NCI-H1694 (cell line): ENCODE results near the gene CLDN14.

ENCODE experiments used
- DNase-seq: peaks from one replicate; lab custom pipeline; 2025; lab: John Stamatoyannopoulos, UW

The CLDN14 gene, protein sequence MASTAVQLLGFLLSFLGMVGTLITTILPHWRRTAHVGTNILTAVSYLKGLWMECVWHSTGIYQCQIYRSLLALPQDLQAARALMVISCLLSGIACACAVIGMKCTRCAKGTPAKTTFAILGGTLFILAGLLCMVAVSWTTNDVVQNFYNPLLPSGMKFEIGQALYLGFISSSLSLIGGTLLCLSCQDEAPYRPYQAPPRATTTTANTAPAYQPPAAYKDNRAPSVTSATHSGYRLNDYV

DNA sequence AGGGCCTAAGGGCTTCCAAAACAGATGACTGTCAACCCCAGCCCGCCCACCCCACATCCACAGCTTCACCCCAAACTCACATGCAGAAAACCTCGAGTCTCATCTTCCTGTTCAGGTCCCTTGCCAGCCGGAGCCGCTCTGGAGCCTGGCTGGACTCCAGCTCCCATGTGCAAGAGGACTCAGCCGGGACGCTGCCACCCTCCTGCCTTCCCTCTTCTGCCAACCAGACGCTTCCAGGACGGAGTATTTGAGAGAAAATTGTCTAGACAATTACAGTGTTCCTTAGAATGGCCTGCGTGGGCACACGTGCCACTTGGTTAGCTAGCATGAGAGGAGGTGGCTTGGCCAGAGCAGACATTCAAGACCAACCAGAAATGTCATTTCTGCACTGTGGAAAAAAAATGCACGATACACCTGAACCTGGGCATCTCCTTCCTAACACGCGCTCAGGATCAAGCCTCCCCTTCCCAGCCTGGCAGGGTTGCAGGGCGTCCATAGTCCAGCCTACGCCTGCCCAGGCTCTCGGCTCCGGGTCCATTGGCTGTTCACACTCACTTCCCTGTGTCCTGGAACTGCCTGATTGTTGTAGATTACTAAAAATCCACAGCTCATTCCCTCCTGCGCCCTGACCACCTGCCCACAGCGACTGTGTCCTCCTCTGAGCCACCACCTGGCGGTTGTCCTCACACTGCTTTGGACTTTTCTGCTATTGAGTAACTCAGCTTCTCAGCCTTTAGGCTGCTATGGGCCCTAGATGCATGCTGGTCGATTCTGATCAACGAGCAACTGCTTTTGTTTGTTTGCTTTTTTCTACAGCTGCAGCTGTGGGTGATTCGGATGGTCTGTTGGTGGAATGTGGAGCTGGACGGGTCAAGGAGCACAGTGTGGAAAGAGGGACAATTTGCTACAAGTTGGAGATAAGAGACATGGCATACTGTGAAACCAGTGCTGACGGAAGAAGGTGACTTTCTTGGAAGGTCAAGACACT lies at the start of gene CLDN14:
TSS of gene CLDN14 (minus strand) at position 708 of the 988 bp plus-strand sequence. CDS start 18,427 bp downstream, outside the sequence.
- no peak for DNase-seq

DNA sequence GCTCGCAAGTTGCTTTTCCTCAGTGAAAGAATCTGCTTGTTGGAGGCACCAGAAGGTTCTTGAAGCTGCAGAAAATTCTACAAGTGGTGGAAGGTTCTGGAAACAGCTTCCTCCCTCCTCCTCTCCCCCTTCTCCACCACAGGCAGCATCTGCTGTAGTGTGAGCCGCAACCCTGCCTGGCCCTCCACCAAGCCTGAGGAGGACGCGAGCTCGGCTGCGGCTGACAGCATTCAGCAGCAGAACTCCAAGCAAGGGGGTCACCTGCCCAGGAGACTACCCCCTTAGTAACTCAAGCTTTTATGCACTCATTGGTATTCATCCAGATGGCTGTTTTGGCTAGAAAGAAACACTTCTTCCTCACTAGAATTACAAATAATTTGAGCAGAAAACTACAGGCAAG lies 48.8 kb upstream of the CLDN14 start:
- DNase-seq: no peak

DNA sequence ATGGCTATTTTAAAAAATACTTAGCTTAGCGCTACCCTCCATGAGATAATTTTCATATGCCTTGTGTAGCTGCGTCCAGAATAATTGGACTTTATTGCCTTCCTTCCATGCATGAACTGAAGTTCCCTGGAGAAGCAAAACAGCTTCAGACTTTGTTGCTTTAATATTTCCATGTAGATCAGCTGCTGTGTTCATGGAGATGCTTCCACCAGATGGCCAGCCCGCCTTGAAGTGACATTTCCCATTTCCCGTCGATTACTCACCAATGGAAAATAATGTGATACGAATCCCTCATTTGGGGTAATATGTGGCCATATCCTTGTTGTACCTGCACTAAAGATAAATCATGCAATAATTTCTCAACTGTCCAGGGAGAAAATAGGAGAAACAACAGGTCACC lies 47.4 kb upstream of the CLDN14 start:
- DNase-seq: no peak

DNA sequence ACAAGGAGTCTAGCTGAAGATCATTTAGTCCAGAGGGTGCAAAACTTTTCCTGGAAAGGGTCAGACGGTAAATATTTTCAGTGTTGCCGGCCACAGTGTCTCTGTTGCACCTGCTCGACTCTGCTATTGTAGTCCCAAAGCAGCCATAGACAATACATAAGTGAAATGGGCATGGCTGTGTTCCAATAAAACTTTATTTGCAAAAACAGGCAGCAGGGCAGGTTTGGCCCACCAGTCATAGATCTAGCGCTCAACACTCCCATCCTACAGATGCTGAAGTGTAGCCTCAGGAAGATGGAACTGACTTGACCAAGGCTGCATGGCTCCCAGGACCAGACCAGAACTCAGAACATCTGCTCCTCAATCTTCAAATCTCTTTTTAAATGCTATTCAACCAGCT lies 46.2 kb upstream of the CLDN14 start:
- DNase-seq: no peak

DNA sequence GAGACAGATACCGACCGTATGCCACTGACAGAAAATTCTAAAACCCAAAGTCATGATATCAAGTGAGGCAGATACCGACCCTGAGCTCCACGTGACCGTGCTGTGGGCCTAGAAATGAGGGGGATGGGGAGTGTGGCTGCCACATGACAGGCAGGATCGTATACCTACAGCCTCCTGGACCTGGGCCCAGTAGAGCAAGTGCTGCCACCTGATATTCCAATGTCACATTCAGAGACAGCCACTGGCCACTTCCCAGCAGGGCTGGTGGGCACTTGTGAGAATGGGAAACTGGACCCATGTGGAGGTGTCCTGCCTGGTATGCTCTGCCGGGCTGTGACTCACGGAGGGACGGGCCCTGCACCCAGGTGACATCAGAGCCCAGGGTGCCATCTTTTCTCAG lies 44.6 kb upstream of the CLDN14 start:
- no peak for DNase-seq

DNA sequence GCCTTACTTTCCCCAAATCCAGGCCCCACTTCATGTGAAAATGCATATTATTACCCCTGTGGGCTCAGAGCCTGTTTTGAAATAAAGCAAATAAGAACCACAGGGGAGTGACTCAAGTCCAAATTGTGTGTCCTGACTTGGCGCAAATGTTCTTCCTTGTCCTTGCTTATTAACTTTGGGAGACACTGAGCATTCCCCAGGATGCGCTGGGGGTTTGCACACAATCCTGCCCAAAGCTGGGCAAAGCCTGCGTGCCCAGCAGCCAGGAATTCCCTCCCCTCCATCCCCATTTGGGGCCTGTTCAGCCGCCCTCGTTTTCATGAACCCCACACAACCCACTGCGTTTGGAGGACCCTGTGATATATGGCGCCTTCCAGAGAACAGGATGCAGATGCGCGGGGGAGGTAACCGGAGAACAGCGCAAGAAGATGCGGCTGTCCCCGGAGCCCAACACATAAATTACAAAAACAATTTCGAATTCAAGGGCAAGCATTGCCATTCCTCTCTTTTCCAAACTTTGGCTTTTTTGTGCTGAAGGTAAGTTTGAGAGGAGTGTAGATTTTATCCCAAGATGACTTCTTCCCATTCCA lies 42.4 kb upstream of the CLDN14 start:
- no peak for DNase-seq

DNA sequence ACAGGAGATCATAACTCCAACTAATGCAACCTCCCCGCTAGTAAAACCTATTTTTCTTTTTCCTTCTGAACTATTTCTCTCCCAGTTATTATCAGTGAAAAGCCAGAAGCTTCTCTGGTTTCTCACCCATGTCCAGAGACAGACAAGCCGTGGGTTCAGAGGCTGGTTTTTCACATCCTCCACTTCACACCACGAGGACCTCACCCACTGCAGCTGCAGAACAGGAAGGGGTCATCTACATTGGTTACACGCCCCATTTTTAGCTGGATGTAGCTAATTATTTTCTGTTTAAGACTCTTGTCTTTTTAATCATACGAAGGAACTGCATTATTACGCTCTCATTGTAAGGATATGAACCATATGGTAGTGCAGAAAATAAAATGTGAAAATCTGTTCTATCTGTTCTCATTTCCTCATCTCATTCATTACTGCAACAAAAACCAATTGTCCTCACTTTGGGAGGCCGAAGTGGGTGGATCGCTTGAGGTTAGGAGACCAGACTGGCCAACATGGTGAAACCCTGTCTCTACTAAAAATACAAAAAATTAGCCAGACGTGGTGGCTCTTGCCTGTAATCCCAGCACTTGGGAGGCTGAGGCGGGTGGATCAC lies 39.1 kb upstream of the CLDN14 start:
- no peak for DNase-seq

DNA sequence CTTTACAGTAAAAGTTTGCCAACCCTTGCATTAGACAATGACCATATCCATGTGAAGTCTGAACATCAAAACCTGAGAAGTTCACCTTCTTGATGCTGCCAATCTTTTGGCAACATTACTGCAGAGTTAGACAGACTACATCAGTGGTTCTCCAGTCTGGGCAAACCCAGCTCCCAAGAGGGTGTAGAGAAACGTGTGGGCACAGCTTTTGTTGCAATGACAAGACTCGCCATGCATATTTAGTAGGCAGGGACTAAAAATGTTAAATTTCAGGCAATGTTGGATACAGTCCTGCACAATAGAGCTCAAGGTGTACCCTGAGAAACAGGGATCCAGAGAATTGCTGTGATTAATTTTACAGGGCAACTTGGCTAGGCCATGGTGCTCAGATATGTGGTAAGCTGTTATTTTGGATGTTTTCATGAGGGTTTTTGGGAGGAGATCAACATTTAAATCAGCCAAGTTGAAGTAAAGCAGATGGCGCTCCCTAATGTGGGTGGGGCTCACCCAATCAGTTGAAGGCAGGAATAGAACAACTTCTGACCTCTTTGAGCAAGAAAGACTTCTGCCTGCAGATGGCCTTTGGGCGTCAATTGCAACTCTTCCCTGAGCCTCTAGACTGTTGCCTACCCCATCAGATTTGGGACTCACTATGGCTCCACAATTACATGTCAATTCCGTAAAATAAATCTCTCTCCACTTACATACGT lies 37.6 kb upstream of the CLDN14 start:
- DNase-seq: no peak

DNA sequence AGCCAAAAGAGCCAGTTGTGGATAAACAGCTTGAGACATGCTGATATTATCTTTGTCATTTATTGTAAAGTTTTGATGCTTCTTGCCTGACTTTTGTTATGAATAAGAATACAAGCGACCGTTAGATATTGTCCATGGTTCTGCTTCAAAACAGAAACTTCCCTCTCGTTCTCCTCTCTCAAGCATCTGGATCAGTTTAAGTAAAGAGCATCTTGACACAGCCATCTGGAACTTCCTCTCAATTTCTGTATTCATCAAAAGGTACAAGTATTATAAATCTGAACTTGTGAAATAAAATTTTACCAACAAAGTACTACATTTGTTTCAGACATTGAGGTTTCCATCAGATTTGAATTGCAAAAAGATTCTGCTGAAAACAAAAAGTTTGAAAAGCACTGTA lies 36.4 kb upstream of the CLDN14 start:
- no peak for DNase-seq

DNA sequence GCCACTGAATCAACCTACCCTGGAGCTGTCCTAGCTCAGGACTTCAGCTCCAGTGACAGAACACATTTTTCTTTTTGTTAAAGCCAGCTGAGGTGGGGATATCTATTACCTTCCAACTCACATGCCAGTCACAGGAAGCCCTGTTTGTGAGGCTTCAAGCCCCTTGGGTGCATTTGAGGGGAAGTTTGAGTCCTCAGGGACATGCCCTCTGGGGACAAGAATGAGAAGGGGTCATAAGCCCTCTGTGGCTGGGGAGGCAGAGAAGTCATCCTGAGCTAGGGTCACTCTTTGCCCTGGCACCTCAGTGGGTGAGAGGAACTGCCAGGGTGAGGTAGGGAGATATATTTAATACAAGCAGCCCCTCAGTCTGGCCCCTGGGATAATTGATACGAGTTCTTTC lies 33.5 kb upstream of the CLDN14 start:
- no peak for DNase-seq

DNA sequence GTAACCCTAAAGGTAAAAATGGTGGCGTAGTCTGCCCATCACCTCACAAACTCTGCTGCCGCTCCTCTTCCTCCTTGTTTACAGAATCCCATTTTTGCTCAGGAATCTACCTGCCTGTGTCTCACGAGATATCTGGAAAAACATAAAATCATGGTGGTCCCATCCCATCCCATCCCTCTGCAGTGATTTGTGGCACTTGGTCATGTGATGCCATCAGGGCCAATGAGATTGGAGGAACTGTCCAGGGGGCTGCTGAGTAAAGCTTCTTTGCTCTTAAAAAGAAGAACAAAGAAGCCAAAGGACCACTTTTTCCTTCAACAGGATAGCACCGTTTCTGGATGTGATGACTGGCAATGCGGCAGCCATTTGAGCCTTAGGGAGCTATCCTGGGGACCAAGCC lies 33.0 kb upstream of the CLDN14 start:
- DNase-seq: no peak

DNA sequence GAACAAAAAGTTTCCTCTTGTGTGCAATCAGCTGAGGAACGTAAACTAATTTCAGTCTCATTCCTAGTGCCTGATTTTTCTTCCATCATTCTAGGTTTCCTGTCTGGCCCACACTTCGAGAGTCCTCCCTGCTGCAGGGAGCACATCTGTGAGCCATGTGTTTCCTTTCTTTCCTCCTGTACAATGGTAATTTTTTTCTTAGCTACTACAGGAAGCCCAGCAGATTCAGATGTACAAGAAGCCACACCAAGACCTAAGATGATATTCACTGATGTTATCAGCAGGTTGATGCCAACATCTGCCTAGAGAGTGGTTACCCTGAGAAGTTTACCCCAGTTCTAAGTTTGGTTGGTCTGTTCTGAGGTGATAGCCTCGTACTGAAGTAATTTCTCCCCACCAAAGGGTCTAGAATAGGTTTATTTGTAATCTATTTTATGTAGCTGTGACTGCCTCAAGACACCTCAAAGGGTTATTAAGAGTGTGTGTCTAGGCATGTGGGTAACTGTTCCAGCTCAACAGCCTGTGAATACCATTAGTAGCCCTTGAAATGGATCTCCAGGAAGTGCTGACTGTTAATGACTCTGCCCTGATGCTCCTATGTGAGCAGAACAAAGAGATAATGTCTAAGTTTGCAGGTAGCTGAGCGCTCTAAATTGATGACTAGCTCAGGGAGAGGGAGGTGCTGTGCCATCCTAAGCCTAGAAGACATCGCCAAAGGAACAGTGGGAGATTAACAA lies 31.7 kb upstream of the CLDN14 start:
- no peak for DNase-seq

DNA sequence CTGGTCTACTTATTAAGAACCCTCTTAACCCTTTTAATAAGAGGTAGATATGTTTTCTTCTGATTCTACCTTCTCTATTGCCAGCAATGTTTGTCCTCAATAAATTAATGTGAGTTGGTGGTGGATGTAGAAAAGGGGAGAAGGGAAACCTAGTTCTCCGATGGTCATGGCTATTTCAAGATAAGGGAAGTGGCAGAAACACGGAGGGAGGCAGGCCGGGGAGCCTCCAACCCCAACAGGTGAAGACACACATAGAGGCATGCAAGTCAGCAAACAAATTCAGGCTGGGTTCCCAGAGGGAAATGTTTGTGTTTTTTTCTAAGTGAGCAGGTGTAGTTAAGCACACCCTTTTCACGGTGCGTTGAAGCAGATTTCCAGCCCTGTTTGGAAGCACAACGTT lies 31.0 kb upstream of the CLDN14 start:
- no peak for DNase-seq

DNA sequence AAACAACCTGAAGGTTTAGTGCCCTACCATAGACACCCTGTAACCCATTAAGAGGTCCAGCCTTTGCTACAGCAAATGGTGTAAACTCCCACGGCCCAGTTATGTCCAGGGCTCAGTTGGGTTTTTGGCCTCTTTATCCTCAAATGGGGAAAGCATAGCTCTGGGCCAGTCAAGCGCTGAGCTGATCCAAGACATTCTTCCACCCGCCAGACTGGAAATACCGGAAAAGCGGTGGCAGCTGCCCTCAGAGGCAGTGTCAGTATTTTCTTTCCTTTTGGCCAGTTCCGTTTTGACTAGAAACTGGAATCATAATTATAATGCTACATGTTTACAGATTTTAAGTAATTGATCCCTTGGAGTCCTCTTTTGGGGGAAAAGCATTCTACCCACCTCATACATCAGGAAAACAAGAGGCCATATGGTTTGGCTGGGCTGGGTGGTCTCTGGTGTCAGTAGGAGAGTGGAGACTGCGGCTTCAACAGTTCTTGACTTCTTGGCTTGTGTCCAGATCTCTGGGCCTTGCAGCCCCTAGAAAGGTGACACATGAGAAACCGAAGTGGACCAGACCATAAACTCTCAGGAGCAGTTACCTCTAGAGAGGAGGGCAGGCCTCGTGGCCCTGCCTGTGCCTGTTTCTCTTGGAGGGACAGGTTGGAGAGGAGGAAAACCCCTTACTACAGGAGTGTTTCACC lies 30.2 kb upstream of the CLDN14 start:
- no peak for DNase-seq

DNA sequence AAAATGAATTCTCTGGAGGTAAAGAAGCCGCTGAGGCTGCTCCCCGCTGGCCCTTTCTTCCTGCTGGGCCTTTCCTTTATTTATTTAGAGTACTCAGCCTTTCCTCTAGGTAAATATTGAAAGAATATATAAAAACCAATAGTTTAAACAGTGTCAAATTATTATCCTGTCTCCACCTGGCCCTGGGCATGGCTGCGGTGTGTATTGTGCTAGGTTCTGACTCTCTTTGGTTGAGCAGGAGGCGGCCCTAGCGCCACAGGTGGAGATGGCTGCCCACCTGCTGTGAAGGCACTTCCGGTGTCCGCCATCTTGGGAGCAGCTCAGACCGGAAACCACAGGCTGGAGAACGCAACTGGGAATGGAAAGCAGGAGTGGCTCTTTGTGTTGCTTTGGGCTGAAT lies 29.0 kb upstream of the CLDN14 start:
- no peak for DNase-seq

DNA sequence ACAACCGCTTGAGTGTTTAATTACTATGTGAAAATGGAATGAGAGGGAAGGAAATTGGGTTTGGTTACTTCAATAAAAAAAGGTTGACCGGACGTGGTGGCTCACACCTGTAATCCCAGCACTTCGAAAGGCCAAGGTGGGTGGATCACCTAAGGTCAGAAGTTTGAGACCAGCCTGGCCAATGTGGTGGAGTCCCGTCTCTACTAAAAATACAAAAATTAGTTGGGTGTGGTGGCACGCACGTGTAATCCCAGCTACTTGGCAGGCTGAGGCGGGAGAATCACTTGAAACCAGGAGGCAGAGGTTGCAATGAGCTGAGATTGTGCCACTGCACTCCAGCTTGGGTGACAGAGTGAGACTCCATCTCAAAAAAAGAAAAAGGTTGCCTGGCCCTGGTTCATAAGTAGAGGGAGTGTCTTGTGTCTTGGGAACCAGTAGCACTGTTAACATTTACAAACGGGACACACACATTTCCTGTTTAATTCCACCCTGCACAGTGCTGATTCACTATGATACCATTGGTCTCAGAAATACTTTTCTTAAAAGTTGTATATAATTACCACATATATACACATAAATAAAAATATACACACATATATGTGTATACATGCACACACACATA lies 27.6 kb upstream of the CLDN14 start:
- no peak for DNase-seq

DNA sequence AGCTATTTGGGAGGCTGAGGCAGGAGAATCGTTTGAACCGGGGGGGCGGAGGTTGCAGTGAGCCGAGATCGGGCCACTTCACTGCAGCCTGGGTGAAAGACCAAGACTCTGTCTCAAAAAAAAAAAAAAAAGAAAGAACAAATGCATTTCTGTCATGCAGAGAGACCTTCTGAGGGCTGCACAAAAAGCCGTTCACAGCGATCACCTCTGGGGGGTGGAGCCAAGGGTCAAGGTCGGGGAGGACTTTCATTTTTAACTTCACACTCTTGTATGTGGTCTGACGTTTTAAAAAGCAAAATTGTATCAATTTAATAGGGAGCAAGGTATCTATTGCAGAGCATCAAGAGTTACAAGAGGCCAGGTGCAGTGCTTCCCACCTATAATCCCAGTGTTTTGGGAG lies 26.6 kb upstream of the CLDN14 start:
- DNase-seq: no peak

DNA sequence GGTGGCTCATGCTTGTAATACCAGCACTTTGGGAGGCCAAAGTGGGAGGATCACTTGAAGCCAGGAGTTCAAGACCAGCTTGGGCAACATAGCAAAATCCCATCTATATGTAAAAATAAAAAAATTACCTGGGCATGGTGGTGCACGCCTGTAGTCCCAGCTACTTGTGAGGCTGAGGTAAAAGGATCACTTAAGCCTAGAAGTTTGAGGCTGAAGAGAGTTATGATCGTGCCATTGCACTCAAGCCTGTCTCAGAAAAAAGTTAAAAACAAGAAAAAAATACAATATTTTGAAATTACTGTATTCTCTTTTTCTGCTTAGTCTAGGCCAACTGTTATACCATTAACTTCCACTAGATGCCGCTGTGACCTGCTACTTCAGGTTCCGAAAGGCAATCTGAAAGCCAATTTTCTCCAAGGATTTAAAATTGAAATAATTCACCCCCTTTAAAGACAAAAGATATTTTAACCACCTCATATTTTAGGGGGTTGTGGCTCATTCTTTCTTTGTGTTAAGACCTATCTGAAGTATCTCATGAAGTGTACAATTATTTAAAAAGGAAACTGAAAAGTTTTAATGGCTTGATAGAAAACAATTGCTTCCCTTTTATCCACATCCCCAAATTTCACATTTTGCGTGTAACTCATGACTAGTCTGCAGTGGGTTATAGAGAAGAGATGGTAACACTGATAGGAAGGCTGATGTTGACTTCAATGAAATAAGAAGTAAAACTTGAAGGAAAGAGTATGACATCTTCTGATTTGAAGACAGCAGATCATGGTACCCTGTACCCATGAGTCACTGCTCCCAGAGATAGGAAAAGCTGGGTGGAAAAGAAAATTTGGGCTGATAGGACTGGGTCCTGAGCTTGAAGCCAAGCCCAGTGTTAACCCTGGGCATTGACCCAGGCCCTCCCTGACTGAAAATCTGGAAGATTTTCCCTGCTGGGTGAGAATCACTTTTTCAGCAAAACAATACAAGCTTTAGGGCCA lies 24.4 kb upstream of the CLDN14 start:
- DNase-seq: peak; percentile 48

DNA sequence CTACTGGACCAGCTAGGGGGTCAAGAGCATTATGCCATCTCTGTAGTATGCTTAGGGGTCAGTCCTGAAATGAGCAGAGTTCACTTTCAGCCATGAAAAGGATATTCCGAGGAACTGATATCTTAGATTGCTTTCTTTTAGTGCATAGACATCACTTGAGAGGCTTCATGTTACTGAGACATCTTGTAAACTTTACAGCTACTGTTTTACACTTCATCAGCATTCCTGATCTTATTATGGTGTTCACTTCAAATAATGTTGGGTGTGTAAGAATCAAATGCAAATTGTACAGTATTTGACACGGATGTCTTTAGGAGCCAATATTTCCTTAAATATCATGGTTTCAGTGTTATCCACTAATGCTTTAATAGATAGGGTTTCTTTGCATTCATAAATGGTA lies 22.4 kb upstream of the CLDN14 start:
- no peak for DNase-seq
